GM18502 (cell line): ENCODE measurements around the gene CCDC15.
"Not testable (repeated sequence)": the region's sequence is repeated elsewhere in the genome, so short reads cannot be mapped to it uniquely, and the experiment has no call there.

Source experiments
- ATAC-seq: cut with Tn5 transposase; IDR thresholded peaks from one replicate; pipeline ENCODE4 v1.9.1; 2021; ENCODE audit warnings: mild to moderate bottlenecking; ENCODE audit not compliant: unreplicated experiment, poor library complexity

CCDC15 gene

GRCh38 chr11:124938206-124938765, 15.7 kb upstream of the CCDC15 start:
- no peak for ATAC-seq

DNA sequence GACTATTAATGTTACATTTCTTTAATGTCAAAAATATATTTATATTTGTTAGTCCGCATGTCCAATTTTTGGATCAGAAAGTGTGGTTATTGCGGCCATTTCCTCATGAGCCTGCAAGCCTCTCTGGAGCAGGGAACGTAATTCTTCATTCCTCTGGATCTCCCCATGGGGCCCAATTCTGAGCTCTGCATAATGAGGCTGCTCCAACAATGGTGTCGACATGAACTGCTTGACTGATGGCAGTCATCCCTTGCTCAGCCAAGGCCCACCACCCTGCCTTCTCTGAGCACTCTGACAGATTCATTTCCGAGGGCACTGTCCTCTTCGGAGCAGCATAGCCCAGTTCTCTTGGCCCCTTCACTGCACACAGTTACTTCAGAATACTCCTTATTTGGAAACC, 15.0 kb upstream of the CCDC15 start:
- ATAC-seq, result no peak

DNA sequence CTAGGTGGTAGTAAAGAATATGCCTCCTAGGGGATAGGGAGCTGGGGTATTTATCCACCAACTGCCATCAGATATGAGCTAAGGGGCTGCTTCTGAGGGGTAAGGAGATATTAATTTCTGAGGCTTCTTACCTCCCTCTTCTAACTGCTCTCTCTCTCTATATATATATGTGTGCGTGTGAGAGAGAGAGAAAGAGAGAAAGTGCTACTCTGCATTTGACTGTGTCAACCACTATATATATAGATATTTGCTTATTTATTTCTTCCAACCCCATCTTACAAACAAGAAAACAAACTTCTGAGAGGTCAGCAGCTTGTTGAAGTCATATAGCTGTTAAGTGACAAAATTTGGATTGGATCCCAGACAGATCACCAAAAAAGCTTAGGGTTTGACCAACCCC, 12.3 kb upstream of the CCDC15 start:
- ATAC-seq, result no peak

DNA sequence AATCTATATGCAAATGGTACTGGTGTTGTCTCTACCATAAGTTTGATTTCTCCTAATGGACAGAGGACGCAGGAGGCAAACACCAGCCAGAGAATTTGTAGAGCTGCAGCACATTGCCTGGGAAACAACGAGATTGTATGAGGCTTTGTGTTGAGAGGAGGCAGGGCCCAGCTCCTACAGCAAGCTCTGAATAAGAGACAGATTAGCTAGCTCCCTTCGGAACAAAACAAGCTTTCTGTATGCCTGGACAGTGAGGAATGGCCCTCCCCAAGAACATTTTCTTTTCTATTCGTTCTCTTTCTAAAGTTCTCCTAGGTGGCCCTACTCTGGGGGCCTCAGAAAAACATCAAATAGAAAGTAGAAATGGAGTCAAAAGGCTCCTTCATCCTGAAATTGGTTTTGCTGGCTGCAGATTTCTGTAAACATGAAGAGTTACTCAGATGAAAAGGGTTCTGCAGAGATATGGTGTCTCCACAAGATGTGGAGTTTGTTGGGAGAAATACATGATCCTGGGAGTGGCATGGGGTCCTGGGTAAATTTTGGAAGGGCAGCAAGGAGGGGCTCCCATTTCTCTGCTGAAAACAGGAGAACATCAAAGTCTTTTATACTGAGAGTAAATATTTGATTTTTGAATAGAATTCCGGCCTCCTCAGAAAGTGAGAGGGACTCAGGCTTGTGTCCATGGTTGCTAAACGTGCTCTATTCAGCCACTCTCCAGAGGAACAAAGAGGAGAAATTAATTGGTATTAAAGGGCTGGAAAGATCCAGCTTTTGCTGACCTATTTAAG, 11.3 kb upstream of the CCDC15 start:
- ATAC-seq, result no peak

GRCh38 chr11:124943254-124943616, 10.8 kb upstream of the CCDC15 start:
- ATAC-seq, result no peak

DNA sequence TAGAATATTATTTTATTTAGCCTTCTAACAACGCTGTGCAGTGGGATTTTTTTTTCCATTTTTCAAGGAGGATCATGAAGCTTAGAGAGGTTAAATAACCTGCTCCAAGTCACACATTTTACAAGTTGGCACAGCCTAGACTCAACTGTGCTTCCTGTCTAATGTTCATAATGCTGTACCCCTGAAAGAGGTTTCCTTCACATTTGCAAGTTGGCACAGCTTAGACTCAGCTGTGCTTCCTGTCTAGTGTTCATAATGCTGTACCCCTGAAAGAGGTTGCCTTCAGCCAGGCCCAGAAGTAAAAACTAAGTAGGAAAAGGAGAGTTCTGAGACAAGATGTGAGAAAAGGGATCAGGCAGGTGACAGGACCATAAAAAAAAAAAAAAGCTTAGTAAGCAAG, 10.3 kb upstream of the CCDC15 start:
- no peak for ATAC-seq

- no peak for ATAC-seq
These were observed 9.4 kb upstream of the CCDC15 start for GRCh38 chr11:124944565-124944964.

GRCh38 chr11:124945826-124946225, 8.2 kb upstream of the CCDC15 start:
- no peak for ATAC-seq

DNA sequence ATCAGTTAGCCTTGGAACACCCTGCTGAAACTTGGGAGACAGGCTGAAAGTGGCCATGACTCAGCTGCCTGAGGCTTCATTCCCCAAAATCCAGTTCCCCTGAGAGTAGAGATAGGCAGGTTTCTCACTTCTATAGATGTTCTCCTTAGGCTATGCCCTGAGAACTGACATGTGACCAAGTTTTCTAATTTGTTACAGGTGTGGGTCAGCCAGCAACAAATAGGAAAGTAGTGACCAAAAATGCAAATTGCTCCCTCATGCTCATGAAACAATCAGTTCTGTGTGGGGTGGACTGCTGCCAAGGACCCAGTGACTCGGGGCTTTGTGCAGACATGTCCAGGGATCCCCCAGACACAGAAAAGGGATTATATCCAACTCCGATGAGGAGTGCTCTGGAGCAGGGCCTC, 7.3 kb upstream of the CCDC15 start:
- ATAC-seq, result no peak

GRCh38 chr11:124950601-124951330, 3.2 kb upstream of the CCDC15 start:
- ATAC-seq, result no peak

DNA sequence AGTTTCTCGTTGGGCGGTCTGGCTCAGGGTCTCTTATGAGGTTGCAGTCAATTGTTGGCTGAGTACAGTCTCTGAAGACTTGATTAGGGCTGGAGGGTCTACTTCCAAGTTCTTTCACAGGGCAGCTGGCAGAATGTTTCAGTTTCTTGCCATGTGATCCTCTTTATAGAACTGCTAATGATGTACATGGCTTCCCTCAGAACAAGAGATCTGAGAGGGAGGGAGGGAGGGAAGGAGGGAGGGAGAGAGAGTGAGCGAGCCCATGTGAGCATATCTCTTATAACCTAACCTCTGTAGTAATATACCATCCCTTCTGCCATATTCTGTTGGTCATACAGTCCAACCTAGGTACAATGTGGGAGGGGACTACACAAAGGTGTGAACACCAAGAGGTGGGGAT, 2.7 kb upstream of the CCDC15 start:
- no peak for ATAC-seq

GRCh38 chr11:124954590-124954955, 571 bp downstream of the CCDC15 start:
- no peak for ATAC-seq

DNA sequence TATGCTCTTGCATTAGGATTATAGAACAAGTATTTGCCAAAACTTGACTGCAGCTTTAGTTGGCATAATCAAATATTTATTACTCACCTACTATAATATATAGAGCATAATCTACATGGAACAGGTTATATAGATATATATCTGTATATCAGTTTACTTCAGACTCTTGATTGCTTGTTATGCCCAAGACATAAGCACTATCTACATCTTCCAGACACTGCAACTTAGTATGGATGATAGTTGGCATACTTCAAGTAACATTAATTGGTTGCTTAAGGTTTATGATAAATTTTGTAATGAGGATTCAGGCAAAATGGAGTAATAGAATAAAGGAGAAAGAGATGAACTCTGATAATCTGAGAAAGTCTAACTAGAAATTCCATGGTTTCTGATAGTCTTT, 1.0 kb downstream of the CCDC15 start:
- no peak for ATAC-seq

GRCh38 chr11:124961972-124962609, 8.1 kb downstream of the CCDC15 start:
- peak; percentile 87 for ATAC-seq

DNA sequence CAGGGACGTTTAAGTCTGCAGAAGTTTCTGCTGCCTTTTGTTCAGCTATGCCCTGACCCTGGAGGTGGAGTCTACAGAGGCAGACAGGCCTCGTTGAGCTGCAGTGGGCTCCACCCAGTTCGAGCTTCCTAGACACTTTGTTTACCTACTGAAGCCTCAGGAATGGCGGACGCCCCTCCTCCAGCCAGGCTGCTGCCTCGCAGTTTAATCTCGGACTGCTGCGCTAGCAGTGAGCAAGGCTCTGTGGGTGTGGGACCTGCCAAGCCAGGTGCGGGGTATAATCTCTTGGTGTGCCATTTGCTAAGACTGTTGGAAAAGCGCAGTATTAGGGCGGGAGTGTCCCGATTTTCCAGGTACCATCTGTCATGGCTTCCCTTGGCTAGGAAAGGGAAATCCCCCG, 14.2 kb downstream of the CCDC15 start:
- not testable (repeated sequence) for ATAC-seq

GRCh38 chr11:124970925-124971324, 16.9 kb downstream of the CCDC15 start:
- no peak for ATAC-seq

DNA sequence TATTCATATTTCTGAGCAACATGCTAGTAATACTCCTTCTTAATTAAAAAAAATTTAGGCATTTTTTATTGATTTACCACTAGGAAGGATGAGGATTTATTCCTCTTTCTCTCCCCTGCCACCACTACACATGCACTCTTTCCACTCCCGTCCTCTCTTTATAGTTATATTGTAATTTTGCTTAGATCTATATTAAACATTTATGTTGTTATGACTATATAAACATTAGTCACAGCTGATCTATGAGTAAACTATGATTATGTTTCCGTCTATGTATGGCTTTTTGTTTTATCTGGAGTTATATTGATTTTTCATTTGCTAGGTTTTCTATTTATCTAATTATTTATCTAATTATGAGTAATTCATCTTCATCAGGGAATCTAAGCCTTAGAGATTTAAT, 17.8 kb downstream of the CCDC15 start:
- ATAC-seq, result no peak

DNA sequence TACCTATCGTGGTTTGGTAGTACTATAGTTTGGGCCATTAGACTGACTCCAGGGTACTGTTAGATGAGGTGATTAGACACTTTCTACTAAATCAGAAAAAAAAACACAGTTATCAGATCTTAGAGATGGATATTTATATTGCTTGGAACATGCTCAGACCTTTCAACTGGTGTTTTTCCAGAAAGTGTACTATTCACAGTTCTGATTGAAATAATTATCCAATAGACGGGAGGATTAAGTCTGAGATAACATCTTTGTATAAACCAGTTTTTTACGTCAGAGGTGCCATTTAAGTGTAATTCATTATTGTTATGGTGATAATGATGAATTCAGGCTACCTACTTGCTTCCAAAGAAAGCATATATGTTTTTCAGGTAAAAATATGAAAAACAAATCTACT, 22.5 kb downstream of the CCDC15 start:
- no peak for ATAC-seq

- ATAC-seq, result no peak
These were observed 23.0 kb downstream of the CCDC15 start for GRCh38 chr11:124977006-124977405.

DNA sequence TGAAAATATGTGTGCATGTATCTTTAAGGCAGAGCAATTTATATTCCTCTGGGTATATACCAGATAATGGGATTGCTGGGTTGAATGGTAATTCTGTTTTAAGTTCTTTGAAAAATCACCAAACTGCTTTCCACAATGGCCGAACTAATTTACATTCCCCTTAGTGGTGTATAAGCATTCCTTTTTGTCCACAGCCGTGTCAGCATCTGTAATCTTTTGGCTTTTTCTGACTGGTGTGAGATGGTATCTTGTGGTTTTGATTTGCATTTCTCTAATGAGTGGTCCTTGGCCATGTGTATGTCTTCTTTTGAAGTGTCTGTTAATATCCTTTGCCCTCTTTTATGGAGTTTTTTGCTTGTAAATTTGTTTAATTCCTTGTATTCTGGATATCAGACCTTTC, 24.3 kb downstream of the CCDC15 start:
- ATAC-seq, result no peak

DNA sequence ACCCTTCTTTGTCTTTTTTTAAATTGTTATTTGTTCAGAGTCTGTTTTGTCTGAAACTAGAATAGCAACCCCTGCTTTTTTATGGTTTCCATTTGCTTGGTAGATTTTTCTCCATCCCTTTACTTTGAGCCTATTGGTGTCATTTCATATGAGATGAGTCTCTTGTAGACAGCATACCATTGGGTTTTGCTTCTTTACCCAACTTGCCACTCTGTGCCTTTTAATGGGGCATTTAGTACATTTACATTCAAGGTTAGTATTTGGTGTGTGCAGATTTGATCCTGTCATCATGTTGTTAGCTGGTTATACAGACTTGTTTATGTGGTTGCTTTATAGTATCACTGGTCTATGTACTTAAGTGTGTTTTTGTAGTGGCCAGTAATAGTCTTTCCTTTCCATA, 28.0 kb downstream of the CCDC15 start:
- ATAC-seq, result no peak
